ENCODE results near the gene NCR2.

DNA sequence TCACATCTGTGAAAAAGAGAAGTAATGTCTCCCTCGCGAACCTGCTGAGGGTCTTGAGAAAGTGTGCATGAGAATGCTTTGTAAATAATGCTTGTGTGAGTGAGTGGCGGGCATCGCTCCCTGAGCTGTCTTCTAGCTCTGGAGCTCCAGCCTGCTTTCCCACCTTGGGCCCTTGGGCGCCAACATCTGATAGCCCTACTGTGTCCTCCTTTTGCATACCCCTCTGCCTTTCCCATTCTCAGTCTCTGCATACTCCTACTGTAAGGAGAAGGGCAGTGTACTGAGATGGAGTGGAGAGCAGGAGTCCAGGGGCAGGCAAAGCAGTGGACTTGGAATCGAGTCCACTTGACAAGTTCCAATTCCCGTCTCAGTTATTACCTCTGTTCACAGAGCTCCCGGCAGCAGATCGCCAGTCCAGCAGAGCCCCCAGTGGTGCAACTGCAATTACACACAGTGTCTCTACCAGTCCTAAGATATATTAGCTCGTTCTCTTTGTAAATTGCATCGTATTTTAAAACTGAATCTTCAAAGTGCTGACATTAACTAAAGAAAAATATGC lies 847 bp upstream of the NCR2 start:
- TF ChIP-seq, protein P1, sequence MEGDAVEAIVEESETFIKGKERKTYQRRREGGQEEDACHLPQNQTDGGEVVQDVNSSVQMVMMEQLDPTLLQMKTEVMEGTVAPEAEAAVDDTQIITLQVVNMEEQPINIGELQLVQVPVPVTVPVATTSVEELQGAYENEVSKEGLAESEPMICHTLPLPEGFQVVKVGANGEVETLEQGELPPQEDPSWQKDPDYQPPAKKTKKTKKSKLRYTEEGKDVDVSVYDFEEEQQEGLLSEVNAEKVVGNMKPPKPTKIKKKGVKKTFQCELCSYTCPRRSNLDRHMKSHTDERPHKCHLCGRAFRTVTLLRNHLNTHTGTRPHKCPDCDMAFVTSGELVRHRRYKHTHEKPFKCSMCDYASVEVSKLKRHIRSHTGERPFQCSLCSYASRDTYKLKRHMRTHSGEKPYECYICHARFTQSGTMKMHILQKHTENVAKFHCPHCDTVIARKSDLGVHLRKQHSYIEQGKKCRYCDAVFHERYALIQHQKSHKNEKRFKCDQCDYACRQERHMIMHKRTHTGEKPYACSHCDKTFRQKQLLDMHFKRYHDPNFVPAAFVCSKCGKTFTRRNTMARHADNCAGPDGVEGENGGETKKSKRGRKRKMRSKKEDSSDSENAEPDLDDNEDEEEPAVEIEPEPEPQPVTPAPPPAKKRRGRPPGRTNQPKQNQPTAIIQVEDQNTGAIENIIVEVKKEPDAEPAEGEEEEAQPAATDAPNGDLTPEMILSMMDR (IDR thresholded peaks at IDR 0.05; ENCODE audit: poor library complexity): peak; percentile 24
- TF ChIP-seq EZH2phosphoT487 (IDR thresholded peaks at IDR 0.05; ENCODE audit: low read depth, severe bottlenecking, unreplicated experiment): no peak
- no peak for TF ChIP-seq EZH2 (IDR thresholded peaks at IDR 0.05; ENCODE audit: borderline replicate concordance)

Measured in hepatocyte (in vitro differentiated cells).